Astrocyte (in vitro differentiated cells and primary cell): Measurements from ENCODE around the gene STT3B.

Source experiments
- EZH2 ChIP-seq: IDR thresholded peaks from 2 replicates; pipeline ENCODE4 v1.6.1; 2012; ENCODE audit warnings: mild to moderate bottlenecking, low read length, inconsistent platforms; ENCODE audit not compliant: insufficient read depth
- TF ChIP-seq, protein P1 (sequence below): IDR thresholded peaks from 2 replicates; pipeline ENCODE4 v1.5.1; 2011; ENCODE audit warnings: low read depth, mild to moderate bottlenecking, inconsistent platforms, low read length, moderate library complexity; ENCODE audit not compliant: insufficient read depth

DNA sequence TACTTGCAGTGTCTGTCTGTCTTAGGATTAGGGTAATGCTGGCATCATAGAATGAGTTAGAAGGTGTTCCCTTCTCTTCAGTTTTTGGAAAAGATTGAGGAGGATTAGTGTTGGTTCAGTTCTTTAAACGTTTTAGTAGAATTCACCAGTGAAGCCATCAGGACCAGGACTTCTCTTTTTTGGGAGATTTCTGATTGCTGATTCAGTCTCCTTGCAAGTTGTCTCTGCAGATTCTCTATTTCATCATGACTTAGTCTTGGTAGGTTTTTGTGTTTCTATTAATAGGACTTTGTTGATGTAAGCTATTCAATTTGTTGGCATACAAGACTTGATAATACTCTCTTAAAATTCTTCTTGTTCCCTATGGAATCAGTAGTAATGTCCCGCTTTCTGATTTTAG is 48.9 kb downstream of the STT3B start:
- TF ChIP-seq, protein P1, sequence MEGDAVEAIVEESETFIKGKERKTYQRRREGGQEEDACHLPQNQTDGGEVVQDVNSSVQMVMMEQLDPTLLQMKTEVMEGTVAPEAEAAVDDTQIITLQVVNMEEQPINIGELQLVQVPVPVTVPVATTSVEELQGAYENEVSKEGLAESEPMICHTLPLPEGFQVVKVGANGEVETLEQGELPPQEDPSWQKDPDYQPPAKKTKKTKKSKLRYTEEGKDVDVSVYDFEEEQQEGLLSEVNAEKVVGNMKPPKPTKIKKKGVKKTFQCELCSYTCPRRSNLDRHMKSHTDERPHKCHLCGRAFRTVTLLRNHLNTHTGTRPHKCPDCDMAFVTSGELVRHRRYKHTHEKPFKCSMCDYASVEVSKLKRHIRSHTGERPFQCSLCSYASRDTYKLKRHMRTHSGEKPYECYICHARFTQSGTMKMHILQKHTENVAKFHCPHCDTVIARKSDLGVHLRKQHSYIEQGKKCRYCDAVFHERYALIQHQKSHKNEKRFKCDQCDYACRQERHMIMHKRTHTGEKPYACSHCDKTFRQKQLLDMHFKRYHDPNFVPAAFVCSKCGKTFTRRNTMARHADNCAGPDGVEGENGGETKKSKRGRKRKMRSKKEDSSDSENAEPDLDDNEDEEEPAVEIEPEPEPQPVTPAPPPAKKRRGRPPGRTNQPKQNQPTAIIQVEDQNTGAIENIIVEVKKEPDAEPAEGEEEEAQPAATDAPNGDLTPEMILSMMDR: no peak
- no peak for TF ChIP-seq EZH2
